Renal cortex interstitium (tissue), 11 donors: ENCODE results near the gene PCDHA1. TPM values are rescaled to one million over a fixed set of nuclear protein-coding genes. Genes with fewer than 3 reads are reported as not detected.

Experiments
- DNase-seq, 11 donors: peaks; one replicate each; pipeline ENCODE4 v3.0.0-alpha.2; 2013; ENCODE audit warnings: low read depth in 9 of 11, low spot score in 4 of 11; ENCODE audit errors: extremely low read depth in 1 of 11
- polyA plus RNA-seq, 3 donors: library from polyadenylated mRNA; unstranded; fragments of 120-200 nt; gene quantifications; one replicate each; pipeline ENCODE4 v1.2.1, GENCODE V29; 2013; ENCODE audit not compliant: insufficient read length in 3 of 3

The PCDHA1 gene
- polyA plus RNA-seq, 3 donors = 0.09 TPM; not detected in 2

DNA sequence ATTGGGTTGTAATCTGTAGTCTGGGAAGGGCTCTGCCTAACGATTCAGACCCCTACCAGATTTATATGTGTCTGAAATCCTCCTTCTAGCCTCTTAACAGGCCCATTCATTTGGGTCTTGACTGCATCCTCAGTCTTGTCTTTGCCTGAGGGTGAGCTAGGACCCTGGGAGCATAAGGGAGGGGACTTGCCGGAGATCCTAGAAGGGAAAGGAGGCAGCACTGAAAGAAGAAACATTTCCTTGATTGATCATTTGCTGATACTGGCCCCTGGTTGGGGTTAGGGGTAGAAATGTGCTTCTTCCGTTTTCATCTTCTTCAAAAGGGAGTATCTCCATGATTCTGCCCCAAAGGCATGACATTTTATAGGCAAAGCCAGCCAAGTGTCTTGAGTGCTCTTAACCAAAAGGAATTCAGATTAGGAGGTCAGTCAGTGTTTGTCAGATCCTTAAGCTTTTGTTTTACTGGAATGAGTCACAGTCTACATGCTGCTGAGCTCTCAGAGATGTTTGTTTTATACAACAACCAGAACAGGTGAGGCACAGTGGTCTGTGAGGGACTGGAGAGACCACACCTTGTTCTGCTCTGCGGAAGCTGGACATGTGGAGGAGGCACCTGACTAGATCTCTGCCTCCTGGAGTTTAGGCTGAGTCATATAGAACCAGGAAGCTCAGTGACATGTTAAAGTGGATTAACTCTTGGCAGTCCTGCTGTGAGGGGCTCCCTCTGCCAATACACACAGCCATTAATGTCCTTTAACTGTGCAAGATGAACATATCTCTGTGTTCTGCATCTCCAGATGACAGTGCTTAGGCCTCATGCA, 218.1 kb downstream of the PCDHA1 start:
- no peak for DNase-seq

DNA sequence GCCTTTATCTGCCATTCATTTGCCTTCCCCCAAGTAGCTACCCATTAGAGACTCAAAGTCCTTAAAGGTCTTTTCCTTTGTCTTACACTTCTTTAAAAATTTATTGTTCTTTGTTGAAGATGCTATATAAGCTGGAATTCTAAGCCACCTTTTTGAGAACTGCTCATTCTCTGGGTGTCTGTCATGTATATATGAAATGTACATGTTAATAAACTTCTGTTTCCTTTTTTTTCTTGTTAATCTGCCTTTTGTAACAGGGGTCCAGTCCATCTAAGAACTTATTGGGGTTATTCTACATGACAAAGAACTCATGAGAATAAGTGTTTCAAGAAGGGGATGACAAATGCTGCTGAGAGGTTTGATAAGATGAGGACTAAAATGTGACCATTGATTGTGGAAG, 221.9 kb downstream of the PCDHA1 start:
- DNase-seq = no peak

DNA sequence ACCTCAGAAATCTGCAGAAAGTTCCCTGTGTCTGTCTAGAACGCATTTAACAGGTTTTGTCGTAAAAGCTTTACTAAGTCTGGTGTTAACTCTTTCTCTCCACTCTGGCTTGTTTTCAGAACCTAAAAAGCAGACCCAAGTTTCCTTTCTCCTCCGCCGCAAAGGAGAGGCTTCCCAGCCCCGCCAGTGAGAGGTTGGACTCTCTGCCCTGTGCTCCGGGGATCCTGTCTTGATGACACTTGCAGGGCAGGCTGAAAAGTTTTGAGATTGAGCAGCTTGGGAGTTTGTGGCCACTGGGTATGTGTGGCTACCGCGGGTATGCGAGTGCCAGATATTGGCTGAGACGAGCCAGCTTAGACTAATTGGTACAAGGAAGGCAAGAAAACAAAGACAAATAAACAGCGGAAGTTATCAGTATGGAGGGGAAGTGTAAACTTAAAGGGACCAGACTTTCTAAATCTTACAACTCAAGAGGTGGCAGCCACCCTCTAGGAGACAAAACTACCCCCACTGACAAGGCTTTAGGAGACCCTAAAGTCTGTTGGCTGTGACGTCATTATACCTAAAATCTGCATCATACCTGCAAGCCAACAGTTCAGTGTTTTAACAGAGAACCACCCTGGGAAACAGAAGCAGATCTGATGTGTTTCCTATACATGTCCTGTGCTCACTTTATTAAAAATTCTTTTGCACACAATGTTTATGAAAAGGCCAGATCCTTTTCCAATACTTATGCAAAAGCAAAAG, 224.3 kb downstream of the PCDHA1 start:
- DNase-seq = no peak

DNA sequence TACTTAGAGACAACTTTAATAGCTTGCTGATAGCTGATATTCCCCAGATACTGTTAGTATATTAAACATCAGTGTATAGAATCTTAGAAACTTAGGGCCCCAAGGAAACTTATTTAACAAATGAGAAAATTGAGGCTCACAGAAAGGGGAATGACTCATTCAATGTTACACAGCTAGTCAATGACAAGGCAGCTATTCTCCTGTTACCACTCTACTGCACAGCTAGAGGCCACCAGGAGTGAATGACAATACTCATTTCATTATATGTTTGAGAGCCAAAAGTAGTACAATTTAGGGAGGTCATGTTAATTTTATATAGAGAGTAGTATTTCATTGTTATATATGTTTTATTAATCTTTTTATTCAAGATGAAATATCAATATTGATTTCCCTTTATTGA, 232.0 kb downstream of the PCDHA1 start:
- no peak for DNase-seq

DNA sequence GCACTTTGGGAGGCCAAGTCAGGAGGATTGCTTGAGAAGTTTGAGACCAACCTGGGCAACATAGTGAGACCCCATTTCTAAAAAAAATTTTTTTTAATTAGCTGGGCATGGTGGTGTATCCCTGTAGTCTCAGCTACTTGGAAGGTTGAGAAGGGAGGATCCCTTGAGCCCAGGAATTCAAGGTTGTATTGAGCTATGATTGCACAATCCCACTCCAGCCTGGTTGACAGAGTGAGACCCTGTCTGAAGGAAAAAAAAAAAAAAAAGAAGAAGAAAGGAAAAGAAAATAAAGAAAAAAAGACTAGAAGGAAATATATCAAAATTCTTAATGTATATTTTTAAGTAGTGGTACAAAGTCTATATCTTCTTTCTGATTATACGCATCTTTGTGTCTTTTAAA, 236.4 kb downstream of the PCDHA1 start:
- no peak for DNase-seq

DNA sequence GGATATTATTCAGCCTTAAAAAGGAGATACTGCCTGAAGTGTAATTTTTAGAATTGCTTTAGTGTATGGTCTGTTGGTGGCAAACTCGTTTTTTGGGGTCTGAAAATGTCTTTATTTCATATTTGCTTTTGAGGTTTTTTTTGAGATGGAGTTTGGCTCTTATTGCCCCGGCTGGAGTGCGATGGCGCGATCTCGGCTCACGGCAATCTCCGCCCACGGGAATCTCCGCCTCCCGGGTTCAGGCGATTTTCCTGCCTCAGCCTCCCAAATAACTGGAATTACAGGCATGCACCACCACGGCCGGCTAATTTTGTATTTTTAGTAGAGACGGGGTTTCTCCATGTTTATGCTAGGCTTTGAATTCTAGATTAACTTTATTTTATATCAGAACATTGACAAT, 245.1 kb downstream of the PCDHA1 start:
- no peak for DNase-seq

DNA sequence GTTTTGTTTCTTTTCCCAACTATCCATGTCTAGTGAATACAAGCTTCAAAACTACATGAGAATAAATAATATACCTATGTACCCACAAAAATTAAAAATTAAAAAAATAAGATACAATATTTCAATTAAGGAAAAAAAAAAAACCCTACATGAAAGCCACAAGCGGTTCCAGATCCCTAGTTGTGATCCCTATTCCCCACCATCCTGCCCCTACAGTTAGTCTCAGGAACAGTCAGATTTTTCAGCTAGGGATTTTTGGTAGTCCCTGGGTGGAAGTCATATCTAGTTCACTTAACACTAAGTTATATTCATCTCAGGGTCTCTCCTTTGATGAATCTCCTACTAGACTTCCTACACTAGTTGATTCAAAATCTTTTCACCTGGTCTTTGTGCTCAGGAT, 246.7 kb downstream of the PCDHA1 start:
- DNase-seq = no peak

DNA sequence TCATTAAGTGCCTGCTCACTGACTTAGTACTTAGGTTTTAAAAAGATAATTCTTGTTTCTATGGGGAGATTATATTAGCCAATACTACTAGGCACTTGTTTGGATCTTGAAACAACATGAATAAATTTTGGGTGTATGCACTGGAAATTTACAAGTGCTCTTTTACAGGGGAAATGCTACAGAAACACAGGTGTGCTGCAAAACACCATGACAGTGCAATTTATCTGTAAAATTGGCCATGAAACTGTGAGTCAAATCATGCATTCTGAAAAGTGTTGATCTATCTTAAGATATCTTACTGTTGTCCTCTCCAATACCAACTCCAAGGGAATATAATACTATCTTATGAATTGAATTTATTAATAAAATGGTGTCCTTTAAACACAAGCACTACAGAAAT, 253.1 kb downstream of the PCDHA1 start:
- DNase-seq = no peak

DNA sequence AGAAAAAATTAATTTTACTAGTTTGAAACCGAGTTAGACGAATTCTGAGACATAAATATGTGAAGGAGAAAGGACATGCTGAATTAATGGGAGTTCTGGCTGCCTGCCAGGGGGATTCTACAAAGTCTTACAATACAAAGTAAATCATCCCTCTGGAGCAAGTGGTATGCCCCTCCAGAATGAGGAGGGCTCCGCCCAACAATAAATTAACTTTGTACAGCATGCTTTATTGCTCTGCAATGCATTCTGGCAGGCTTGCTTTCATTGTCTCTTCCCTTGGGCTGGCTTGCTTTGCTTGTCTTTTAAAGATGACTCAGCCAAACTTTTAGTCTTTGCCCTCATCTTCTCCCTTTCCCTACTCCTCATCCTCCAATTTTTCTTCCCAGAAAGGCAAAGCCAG, 253.6 kb downstream of the PCDHA1 start:
- DNase-seq = no peak

DNA sequence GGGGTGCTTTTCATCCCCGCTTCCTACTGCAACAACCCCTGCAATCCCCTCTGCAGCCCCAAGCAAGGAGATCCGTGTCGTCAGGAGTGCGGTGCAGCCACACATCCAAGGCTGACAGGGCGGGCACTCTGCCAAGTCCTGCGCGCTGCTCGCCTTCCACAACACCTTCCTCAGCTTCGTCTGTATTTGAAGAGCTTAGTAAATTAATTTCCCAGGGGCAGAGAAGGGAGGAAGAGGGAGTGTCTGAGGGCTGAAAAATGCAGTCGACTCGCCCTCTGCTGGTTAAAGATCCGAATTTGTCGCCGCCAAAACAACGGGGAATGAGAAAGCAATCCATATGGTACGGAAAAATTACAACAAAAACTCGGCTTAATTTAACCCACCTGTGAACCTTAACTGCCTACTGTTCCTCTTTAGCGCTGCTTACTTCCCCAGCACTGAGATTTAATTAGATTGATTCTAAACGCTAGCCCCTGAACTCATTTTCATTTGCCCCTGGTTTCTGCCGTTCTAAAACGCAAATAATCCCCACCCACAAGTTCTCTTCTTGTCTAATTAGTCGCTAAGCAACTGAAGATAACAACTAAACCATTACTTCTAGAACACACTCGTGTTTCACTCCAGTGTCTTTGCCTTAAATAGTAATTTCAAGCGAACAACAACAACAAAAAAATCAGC, 254.3 kb downstream of the PCDHA1 start:
- DNase-seq = peak in 2 of 11 donors; percentile 2 to 8

DNA sequence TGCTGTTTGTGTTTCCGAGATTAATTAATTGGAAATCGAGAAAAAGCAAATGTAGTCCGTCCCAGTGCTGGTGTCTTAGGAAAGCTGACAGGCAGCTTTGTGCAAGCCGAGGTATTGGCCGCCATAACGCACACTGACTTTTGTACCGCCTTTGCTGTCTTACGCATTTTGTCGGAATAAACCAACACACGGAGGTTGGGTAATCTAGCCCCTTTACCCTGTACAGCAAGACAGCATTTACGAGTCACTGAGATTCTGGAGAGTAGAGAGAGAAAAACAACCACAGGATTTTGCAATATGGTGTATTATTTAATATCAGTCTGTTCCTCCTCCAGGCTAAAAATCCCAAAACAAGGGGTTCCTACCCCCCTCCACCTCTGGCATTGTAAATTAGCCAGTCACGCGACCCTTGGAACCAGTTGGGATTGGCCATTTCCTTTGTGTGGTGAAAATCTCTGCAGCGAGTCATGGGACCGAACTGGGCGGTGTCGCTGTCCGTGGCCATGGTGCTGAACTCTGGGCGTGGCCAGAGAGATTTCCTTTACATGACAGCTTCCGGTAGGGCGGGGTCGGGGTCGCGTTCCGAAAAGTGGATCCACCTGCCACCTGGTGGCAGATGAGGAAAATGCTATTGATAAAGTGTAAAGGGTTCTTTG, 255.0 kb downstream of the PCDHA1 start:
- peak; percentile 54 to 89 (median 79) for DNase-seq

DNA sequence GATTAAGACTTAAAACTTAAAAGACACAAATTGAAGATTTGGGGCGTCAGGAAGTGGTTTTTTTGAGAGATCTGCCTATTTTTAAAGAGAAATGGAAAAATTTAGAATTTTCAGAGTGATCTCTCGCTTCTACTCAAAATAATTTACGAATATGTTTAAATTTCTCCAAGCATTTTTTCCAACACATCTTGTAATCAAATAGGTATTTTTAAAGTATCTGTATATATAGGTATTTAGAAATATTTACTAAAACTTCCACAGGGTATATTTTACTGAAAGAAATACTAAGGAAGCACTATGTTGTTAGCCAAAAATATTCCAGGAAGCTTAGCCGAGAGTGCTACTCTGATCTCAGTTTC, 255.5 kb downstream of the PCDHA1 start:
- DNase-seq = no peak

DNA sequence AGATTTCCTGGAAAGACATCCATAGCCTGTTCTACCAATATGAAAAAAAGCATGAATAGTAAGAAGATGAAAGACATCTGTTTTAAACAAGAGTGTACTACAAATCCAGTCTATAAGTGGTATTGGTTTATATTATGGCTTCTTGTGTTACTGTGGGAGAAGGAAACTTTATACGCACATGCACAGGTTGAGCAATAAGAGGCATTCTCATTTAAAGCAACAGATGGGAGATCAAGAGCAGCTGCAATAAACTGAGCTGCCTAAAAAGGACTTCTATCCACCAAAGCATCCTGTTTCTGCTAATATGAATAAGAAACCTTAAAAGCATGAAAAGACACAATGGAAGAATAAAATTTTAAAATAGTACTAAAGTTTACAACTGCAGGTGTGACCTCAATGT, 256.6 kb downstream of the PCDHA1 start:
- no peak for DNase-seq

DNA sequence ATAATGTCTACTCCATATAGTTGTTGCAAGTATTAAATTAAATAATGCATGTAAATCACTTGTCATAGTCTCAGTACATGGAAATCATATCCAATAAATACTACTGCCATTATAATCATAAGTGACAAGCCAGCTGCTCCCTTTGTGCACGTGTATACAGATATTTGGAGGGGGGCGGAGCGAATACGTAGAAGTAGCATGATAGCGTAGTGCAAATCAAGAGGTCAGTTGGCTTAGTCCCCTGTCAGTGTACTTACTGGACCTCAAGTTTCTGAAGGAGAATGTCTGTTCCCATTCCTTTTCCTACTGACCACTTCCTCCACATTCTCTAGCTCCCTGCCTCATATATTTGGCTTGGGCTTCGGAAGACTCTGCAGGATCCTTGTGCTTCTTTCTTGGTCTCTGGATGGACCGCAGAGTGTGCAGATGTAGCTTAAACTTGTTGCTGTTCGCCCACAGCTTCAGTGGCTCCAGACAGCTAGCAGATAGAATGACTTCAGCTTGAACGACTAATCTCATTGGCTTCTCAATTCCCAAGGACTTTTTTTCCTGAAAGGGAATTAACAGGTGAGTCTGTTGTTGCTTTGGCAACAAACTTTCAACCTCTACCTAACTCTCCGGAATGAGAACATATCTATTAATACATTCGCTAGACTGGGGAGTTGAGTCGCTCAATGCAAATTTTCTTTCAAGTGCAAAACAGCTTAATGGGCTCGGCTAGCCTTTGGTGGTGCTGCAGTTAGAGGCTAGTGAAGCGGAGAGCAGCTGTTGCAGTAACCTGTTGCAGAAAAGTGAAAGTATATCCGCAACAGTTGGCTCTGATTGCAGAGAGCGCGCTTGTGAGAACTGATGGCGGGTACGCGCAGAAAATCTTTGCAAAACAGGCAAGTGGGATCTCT, 264.9 kb downstream of the PCDHA1 start, which contains the start of gene PCDHB1:
TSS of gene PCDHB1 (plus strand) at position 753 of the 899 bp plus-strand sequence. CDS start at position 850, 97 bp downstream.
- peak in 2 of 11 donors; percentile 1 to 2 for DNase-seq

DNA sequence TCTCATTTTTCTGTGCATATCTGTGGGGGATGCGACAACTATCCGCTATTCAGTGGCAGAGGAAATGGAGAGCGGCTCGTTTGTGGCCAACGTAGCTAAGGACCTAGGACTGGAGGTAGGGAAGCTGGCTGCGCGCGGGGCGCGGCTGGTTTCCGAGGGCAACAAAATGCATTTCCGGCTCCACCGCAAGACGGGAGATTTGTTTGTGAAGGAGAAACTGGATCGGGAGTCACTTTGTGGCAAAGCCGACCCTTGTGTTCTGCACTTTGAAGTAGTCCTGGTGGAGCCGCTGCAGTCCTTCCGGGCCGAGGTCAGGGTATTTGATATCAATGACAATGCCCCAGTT, 265.6 kb downstream of the PCDHA1 start:
- peak in 1 of 11 donors; percentile 1 for DNase-seq
